ENCODE results near the gene GALNT2.

The GALNT2 gene

DNA sequence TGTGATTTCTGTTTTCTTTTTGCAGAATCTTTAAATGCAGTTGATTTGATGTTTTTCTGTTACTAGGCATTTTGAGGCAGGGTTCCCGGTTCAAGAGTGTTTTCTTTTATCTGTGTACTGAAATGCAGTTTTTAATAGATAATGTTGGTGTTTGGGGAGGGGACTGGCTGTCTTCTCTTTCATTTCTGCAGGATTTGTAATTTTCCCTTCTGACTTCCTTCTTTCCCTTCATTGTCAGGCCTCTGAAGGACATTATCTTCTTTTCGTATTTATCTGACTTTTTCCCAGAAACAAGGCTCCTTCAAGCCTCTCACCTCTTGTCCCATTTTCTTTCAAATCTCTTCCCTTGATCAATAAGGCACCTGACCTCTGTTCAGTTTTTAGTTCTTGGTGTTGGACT, 1.5 kb upstream of the GALNT2 start:
- Histone ChIP-seq H3K27ac (peak overlapping the region; percentile 82), H3K4me2 (ENCODE audit: low read length) (peak overlapping the region; percentile 88), H3K79me2 (peaks cover 17% of the 10 kb centered on the region), H3K9ac (no peak overlapping the region), H3K4me3 (ENCODE audit: low read depth, low read length) (peak overlapping the region; percentile 59), H3K9me3 (ENCODE audit: control insufficient read depth, low read length) (no peaks in the 10 kb centered on the region), H3K36me3 (ENCODE audit: control insufficient read depth, insufficient read depth, low read length) (no peaks in the 10 kb centered on the region), H2AFZ (peak overlapping the region; percentile 78), H3K27me3 (ENCODE audit: control insufficient read depth, insufficient read depth, low read length) (no peaks in the 10 kb centered on the region), H3K4me1 (peaks cover 4% of the 10 kb centered on the region)
- TF ChIP-seq, protein P1, sequence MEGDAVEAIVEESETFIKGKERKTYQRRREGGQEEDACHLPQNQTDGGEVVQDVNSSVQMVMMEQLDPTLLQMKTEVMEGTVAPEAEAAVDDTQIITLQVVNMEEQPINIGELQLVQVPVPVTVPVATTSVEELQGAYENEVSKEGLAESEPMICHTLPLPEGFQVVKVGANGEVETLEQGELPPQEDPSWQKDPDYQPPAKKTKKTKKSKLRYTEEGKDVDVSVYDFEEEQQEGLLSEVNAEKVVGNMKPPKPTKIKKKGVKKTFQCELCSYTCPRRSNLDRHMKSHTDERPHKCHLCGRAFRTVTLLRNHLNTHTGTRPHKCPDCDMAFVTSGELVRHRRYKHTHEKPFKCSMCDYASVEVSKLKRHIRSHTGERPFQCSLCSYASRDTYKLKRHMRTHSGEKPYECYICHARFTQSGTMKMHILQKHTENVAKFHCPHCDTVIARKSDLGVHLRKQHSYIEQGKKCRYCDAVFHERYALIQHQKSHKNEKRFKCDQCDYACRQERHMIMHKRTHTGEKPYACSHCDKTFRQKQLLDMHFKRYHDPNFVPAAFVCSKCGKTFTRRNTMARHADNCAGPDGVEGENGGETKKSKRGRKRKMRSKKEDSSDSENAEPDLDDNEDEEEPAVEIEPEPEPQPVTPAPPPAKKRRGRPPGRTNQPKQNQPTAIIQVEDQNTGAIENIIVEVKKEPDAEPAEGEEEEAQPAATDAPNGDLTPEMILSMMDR (IDR thresholded peaks at IDR 0.05), result no peak

DNA sequence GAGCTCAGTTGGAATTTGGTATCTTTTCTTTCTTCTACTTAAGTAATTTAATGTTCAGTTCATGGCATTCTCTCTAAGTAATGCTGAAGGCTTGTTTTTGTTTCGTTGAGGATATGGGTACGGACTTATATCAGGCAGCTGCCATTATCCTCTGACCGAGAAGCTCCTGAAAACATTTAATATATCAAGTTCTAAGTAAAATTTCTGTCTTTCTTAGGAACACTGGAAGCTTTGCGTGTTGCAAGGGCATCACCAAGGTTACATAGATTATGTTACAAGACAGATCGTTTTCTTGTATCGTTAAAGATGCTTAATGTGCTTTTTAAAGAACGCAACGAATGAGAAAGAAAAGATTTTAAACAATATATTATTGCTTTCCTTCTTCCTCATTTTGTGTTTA, 1.0 kb upstream of the GALNT2 start:
- TF ChIP-seq, protein P1 (IDR thresholded peaks at IDR 0.05), result no peak
- Histone ChIP-seq H3K4me1 (peaks cover 4% of the 10 kb centered on the region), H3K79me2 (peaks cover 22% of the 10 kb centered on the region), H3K9ac (no peak overlapping the region), H3K4me2 (ENCODE audit: low read length) (peak overlapping the region; percentile 88), H3K4me3 (ENCODE audit: low read depth, low read length) (peak overlapping the region; percentile 59), H3K27me3 (ENCODE audit: control insufficient read depth, insufficient read depth, low read length) (no peaks in the 10 kb centered on the region), H3K27ac (peak overlapping the region; percentile 82), H2AFZ (peak overlapping the region; percentile 78), H3K9me3 (ENCODE audit: control insufficient read depth, low read length) (no peaks in the 10 kb centered on the region), H3K36me3 (ENCODE audit: control insufficient read depth, insufficient read depth, low read length) (no peaks in the 10 kb centered on the region)

DNA sequence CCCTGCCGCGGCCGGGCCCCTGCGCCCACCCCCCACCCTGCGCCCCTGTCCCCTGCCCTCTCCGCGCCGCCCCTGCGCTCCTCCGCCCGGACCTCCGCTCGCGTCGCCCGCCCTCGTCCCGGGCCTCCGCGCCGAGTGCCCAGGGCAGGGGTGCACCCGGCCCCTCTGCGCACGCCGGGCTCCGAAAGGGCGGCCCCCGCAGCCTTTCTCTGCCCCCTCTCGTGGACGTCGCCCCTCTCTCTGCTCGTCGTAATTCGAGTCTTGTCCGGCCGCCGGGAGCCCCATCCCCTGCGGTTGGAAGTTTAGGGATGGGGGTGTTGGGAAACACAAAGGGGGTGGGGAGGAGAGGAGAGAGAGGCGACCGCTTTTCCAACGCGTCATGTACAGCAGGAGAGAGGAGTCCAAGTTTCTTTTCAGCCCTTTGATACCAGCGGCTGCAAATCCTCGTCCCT, 407 bp downstream of the GALNT2 start:
- Histone ChIP-seq H3K36me3 (ENCODE audit: control insufficient read depth, insufficient read depth, low read length) (no peaks in the 10 kb centered on the region), H3K79me2 (peaks cover 28% of the 10 kb centered on the region), H3K4me3 (ENCODE audit: low read depth, low read length) (peak overlapping the region; percentile 65), H3K4me1 (peaks cover 4% of the 10 kb centered on the region), H3K27me3 (ENCODE audit: control insufficient read depth, insufficient read depth, low read length) (no peaks in the 10 kb centered on the region), H3K9ac (no peak overlapping the region), H3K9me3 (ENCODE audit: control insufficient read depth, low read length) (no peaks in the 10 kb centered on the region), H2AFZ (peak overlapping the region; percentile 74), H3K4me2 (ENCODE audit: low read length) (peak overlapping the region; percentile 97), H3K27ac (peak overlapping the region; percentile 44)
- TF ChIP-seq, protein P1 (IDR thresholded peaks at IDR 0.05), result no peak

DNA sequence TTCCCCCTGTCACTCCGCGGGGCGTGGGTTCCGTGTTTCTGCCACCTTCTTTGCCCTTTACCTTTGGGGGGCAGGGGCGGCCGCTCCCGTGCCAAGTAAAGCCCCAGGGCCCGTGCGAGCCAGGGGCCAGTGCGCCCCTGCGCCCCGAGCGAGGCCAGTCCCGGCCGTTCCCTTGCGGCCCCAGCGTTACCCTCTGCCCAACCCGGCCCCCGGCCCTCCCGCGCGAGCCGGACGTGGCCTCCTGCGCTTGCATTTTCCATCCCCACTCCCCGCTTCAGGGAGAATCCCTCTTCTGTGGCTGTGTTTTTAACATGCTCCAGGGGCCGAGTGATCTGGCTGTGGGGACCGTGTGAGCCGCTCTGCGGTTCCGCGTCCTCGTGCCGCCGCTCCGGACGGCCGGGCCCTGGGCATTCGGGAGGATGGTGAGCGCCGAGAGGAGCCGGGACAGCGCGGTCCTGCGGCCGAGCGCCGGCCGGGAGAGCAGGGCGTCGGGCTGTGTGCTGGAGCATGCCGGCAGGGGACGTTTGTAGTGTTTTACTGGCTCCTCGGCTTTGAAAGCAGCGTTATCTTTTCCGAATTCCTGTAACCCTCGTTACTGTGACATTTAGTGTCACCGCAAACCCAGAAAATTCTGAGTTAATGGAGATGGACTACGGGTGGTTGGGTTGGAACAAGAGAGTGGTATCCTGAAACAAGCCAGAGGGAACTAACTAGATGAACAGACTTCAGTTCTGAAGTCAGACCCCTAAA, 1.0 kb downstream of the GALNT2 start:
- H3K4me1 ChIP-seq, result peaks cover 4% of the 10 kb centered on the region

More for the DNA sequence above, 1.0 kb downstream of the GALNT2 start:
- Histone ChIP-seq H3K36me3 (ENCODE audit: control insufficient read depth, insufficient read depth, low read length) (no peaks in the 10 kb centered on the region), H3K27me3 (ENCODE audit: control insufficient read depth, insufficient read depth, low read length) (no peaks in the 10 kb centered on the region), H3K79me2 (peaks cover 32% of the 10 kb centered on the region), H2AFZ (peak overlapping the region; percentile 74), H3K9me3 (ENCODE audit: control insufficient read depth, low read length) (no peaks in the 10 kb centered on the region), H3K9ac (no peak overlapping the region), H3K4me3 (ENCODE audit: low read depth, low read length) (peak overlapping the region; percentile 65), H3K27ac (peak overlapping the region; percentile 44), H3K4me2 (ENCODE audit: low read length) (peak overlapping the region; percentile 97)
- TF ChIP-seq, protein P1 (IDR thresholded peaks at IDR 0.05), result no peak

Measured in parathyroid adenoma (tissue), 2 donors.